Transverse colon (tissue), 4 donors: ENCODE results near the gene FA2H. TPM values are rescaled to one million over a fixed set of nuclear protein-coding genes. Genes with fewer than 3 reads are reported as not detected.
"Not testable (repeated sequence)": the region's sequence is repeated elsewhere in the genome, so short reads cannot be mapped to it uniquely, and the experiment has no call there.

Experiments
- DNase-seq: peaks from one replicate; pipeline ENCODE4 v3.0.0-alpha.2; 2019
- H3K27ac ChIP-seq, 4 donors: fragments of 200-600 bp; sonication (generic); 2 replicates each; pipeline ENCODE4 v1.5.1; 2016 to 2018; ENCODE audit warnings: inconsistent platforms in 4 of 4
- H3K27me3 ChIP-seq: fragments of 200-600 bp; sonication (generic); 2 replicates; pipeline ENCODE4 v1.5.1; 2017; ENCODE audit warnings: inconsistent platforms
- H3K36me3 ChIP-seq, 4 donors: fragments of 200-600 bp; sonication (generic); 2 replicates each; pipeline ENCODE4 v1.5.1; 2017 to 2019; ENCODE audit warnings: inconsistent platforms in 4 of 4
- H3K4me1 ChIP-seq, 4 donors: fragments of 200-600 bp; sonication (generic); 2 replicates each; pipeline ENCODE4 v1.5.1; 2017 to 2020; ENCODE audit warnings: inconsistent platforms in 4 of 4
- H3K4me3 ChIP-seq, 4 donors: fragments of 200-600 bp; sonication (generic); 1 replicate in 1 of 4; 2 replicates in 3 of 4; pipeline versions ENCODE4 v1.5.1 to v1.6.1; 2017 to 2019; ENCODE audit warnings: inconsistent platforms in 4 of 4
- H3K9me3 ChIP-seq, 2 donors: fragments of 200-600 bp; sonication (generic); 2 replicates each; pipeline ENCODE4 v1.5.1; 2017 to 2019; ENCODE audit warnings: inconsistent platforms in 2 of 2
- CTCF ChIP-seq, 5 experiments: fragments of 200-600 bp in 3 of 5; fragments of 450-650 bp in 2 of 5; sonication (generic) in 3 of 5; IDR thresholded peaks; 1 replicate in 2 of 5; 2 replicates in 3 of 5; pipeline ENCODE4 v1.5.1; 2016 to 2017; ENCODE audit warnings: antibody characterized with exemption in 5 of 5, inconsistent platforms in 3 of 5, mild to moderate bottlenecking in 2 of 5, moderate library complexity in 1 of 5
- EP300 ChIP-seq: sonication (generic); formaldehyde crosslinking; IDR thresholded peaks from one replicate; pipeline ENCODE4 v1.6.1; 2017; ENCODE audit warnings: antibody characterized with exemption, low read depth
- POLR2A ChIP-seq: fragments of 450-650 bp; IDR thresholded peaks from one replicate; pipeline ENCODE4 v1.6.1; 2016; ENCODE audit warnings: antibody characterized with exemption, mild to moderate bottlenecking, moderate library complexity
- POLR2AphosphoS5 ChIP-seq, 3 donors: sonication (generic); formaldehyde crosslinking; IDR thresholded peaks; one replicate each; pipeline ENCODE4 v1.6.1; 2016; ENCODE audit warnings: antibody characterized with exemption in 3 of 3
- WGBS, 2 donors: methylation state at CpG; one replicate each; pipeline ENCODE4 v1.1.5; 2018; ENCODE audit warnings: low coverage in 1 of 2; 5-methylcytosine and 5-hydroxymethylcytosine counted together
- in situ Hi-C, 4 donors: fragments of 200-750 bp; cut with MboI; loops; one replicate each; pipeline versions ENCODE4 v1.15.0 to v1.15.1; 2017; ENCODE audit warnings: low sequenced_read_pairs in 3 of 4, low pct_ligation_motif_present in 1 of 4, low pct_unique_long_range_greater_than_20kb in 1 of 4
- intact Hi-C: fragments of 100-400 bp; cut with DNase I; formaldehyde crosslinking; loops from one replicate; pipeline ENCODE4 v1.15.1; 2023; ENCODE audit warnings: low total_unique reads
- total RNA-seq, 4 donors: library from RNA; depleted of rRNA; stranded (reverse); fragments of >200 nt; gene quantifications; one replicate each; pipeline ENCODE4 v1.1.0, GENCODE V29; 2016

FA2H gene
- total RNA-seq, 4 donors from 2014 or later: 20.1 to 80.8 (median 36.8) TPM

GRCh38 chr16:74677868-74678267, 96.8 kb downstream of the FA2H start:
- no peak overlapping the region for H3K4me3 ChIP-seq
- no peaks in the 10 kb centered on the region for H3K27me3 ChIP-seq
- intact Hi-C loops (no loop called here), in situ Hi-C loops (no loop called here)
- no peaks in the 10 kb centered on the region for H3K9me3 ChIP-seq
- H3K4me1 ChIP-seq: no peaks in the 10 kb centered on the region
- H3K36me3 ChIP-seq: peaks cover 0 to 38% (median 0%) of the 10 kb centered on the region in 4 donors
- WGBS, 2 donors: 96% methylated on average over 4 of the region's 4 CpGs; no CpG with 5 or more reads in 1 of the 2 donors
- no peak for TF ChIP-seq POLR2A
- no peak for TF ChIP-seq CTCF (IDR thresholded peaks at IDR 0.05)
- TF ChIP-seq EP300: no peak
- no peak for TF ChIP-seq POLR2AphosphoS5 (IDR thresholded peaks at IDR 0.05)
- H3K27ac ChIP-seq: no peak overlapping the region
- DNase-seq: no peak

GRCh38 chr16:74673876-74674275, 100.7 kb downstream of the FA2H start:
- no peak for DNase-seq
- in situ Hi-C loops: no loop called here
- Histone ChIP-seq H3K4me1 (no peaks in the 10 kb centered on the region), H3K4me3 (no peak overlapping the region), H3K36me3 (peaks cover 0 to 33% (median 0%) of the 10 kb centered on the region in 4 donors), H3K27ac (no peak overlapping the region), H3K9me3 (no peaks in the 10 kb centered on the region), H3K27me3 (no peaks in the 10 kb centered on the region)
- intact Hi-C loops: no loop called here
- WGBS, 2 donors: 71 to 94% methylated on average over 1 to 3 of the region's 3 CpGs
- TF ChIP-seq POLR2AphosphoS5 (IDR thresholded peaks at IDR 0.05): no peak
- TF ChIP-seq EP300: no peak
- no peak for TF ChIP-seq POLR2A
- no peak for TF ChIP-seq CTCF (IDR thresholded peaks at IDR 0.05)

DNA sequence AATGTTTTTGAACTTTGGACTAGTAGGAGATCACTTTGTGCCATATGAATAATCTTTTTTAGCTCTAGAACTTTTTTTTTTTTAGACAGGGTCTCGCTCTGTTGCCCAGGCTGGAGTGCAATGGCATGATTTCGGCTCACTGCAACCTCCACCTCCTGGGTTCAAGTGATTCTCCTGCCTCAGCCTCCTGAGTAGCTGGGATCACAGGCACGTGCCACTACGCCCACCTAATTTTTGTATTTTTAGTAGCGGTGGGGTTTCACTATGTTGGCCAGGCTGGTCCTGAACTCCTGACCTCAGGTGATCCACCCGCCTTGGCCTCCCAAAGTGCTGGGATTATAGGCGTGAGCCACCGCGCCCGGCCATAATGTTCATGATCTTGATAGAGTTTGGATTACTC, 105.7 kb downstream of the FA2H start:
- peaks cover 0 to 23% (median 3%) of the 10 kb centered on the region in 4 donors for H3K36me3 ChIP-seq
- H3K27me3 ChIP-seq, intact Hi-C loops, H3K9me3 ChIP-seq, H3K27ac ChIP-seq, in situ Hi-C loops, H3K4me3 ChIP-seq, DNase-seq: not testable (repeated sequence)
- WGBS, 2 donors: 95% methylated on average over 10 of the region's 10 CpGs; no CpG with 5 or more reads in 1 of the 2 donors
- H3K4me1 ChIP-seq: peaks cover 4 to 21% (median 10%) of the 10 kb centered on the region in 4 donors

GRCh38 chr16:74667255-74667700, 107.3 kb downstream of the FA2H start:
- H3K27me3 ChIP-seq: no peaks in the 10 kb centered on the region
- intact Hi-C loops: no loop called here
- DNase-seq: peak; percentile 19
- 2 to 11% methylated on average over 23 of the region's 23 CpGs for WGBS, 2 donors
- TF ChIP-seq POLR2A (no peak), POLR2AphosphoS5 (IDR thresholded peaks at IDR 0.05) (no peak), EP300 (no peak)
- H3K9me3 ChIP-seq: no peaks in the 10 kb centered on the region
- H3K36me3 ChIP-seq: peaks cover 0 to 17% (median 4%) of the 10 kb centered on the region in 4 donors
- in situ Hi-C loops: no loop called here
- peak overlapping the region; percentile 19 to 100 (median 98) for H3K4me3 ChIP-seq
- peaks cover 4 to 21% (median 10%) of the 10 kb centered on the region in 4 donors for H3K4me1 ChIP-seq
- H3K27ac ChIP-seq: peak overlapping the region; percentile 56 to 69 (median 63)

DNA sequence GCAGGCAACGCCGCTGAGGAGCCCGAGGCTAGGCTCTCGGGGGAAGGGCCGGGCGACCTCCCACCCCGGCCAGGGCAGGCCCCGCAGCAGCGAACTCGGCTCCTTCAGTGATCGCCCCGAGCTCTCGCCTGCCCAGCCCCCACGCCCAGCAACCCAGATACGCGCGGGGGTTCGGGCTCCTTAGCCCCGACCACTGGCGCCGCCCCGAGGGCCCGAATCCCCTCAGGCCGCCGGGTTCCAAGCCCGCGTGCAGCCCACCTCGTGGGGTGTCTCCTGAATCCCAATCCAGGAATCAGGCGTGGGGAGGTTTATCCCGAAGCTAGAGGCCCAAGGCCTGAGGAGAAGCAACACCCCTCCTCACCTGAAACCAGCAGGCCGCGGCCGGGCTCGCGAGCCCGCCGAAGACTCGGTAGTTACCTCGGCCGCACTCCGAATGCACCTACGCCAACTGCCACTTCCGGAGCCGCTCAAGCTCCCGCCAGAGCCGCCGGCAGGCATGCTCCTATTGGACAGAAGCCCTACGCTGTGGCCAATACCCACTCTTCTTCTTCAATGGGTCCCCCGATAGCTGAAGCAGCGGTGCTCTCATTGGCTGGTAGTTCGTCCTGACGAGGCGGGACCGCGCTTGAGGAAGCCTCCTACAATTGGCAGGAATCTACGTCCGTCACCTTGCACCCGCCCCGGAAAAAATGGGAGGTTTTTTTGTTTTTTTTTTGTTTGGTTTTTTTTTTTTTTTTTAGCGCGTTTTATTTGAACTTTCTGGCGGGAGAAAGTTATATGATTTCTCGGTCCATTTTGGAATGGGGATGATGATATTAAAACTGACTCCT, 108.0 kb downstream of the FA2H start, which contains the start of gene RFWD3:
TSS of gene RFWD3 (minus strand) at position 453 of the 830 bp plus-strand sequence. CDS start 5,428 bp downstream, outside the sequence.
- Histone ChIP-seq H3K27ac (peak within 1 kb of the TSS; percentile 72 to 95 (median 84)), H3K4me3 (peak within 1 kb of the TSS; percentile 91 to 100 (median 98)), H3K36me3 (peaks cover 0 to 15% (median 4%) of the 10 kb centered on the region in 4 donors), H3K4me1 (peaks cover 4 to 21% (median 10%) of the 10 kb centered on the region in 4 donors), H3K9me3 (no peaks in the 10 kb centered on the region), H3K27me3 (no peaks in the 10 kb centered on the region)
- peak; percentile 68 for TF ChIP-seq POLR2A
- TF ChIP-seq POLR2AphosphoS5 (IDR thresholded peaks at IDR 0.05): peak; percentile 28 to 88 (median 82)
- no peak for TF ChIP-seq EP300
- TF ChIP-seq CTCF (IDR thresholded peaks at IDR 0.05): no peak
- 1% methylated on average over 12 to 45 of the region's 63 CpGs for WGBS, 2 donors
- intact Hi-C loops: no loop called here
- in situ Hi-C loops: no loop called here
- DNase-seq: peak; percentile 97
